22Rv1 (cell line): ENCODE measurements around the gene SLC43A1.

ENCODE experiments used
- H3K27ac ChIP-seq: fragments of 450-650 bp; 2 replicates; pipeline ENCODE4 v1.5.1; 2017
- CTCF ChIP-seq: fragments of 450-650 bp; IDR thresholded peaks from 2 replicates; pipeline ENCODE4 v1.5.1; 2017; ENCODE audit warnings: mild to moderate bottlenecking
- ZFX ChIP-seq: fragments of 450-650 bp; IDR thresholded peaks from 2 replicates; pipeline ENCODE4 v1.6.1; 2017; ENCODE audit warnings: antibody characterized with exemption, borderline replicate concordance

Gene SLC43A1

GRCh38 chr11:57487920-57488659 lies 27.4 kb downstream of the SLC43A1 start:
- no peak overlapping the region for H3K27ac ChIP-seq
- no peak for TF ChIP-seq ZFX
- TF ChIP-seq CTCF: no peak

- no peak overlapping the region for H3K27ac ChIP-seq
- TF ChIP-seq ZFX: no peak
These were observed 28.3 kb downstream of the SLC43A1 start for GRCh38 chr11:57487021-57487778.

GRCh38 chr11:57485217-57485990 lies 30.1 kb downstream of the SLC43A1 start:
- no peak overlapping the region for H3K27ac ChIP-seq
- no peak for TF ChIP-seq CTCF
- no peak for TF ChIP-seq ZFX

GRCh38 chr11:57484141-57484710 lies 31.3 kb downstream of the SLC43A1 start:
- TF ChIP-seq CTCF (no peak), ZFX (no peak)
- no peak overlapping the region for H3K27ac ChIP-seq

GRCh38 chr11:57483562-57483918 lies 32.0 kb downstream of the SLC43A1 start:
- H3K27ac ChIP-seq: no peak overlapping the region

GRCh38 chr11:57482782-57483561 lies 32.5 kb downstream of the SLC43A1 start:
- no peak overlapping the region for H3K27ac ChIP-seq
- TF ChIP-seq ZFX (no peak), CTCF (peak; percentile 81)

More at GRCh38 chr11:57483562-57483918, 32.0 kb downstream of the SLC43A1 start:
- TF ChIP-seq CTCF: no peak
- TF ChIP-seq ZFX: no peak
